GM18907 (cell line): Measurements from ENCODE around the gene CDH18.

ENCODE experiments used
- ATAC-seq: cut with Tn5 transposase; IDR thresholded peaks from one replicate; pipeline ENCODE4 v1.9.1; 2021; ENCODE audit warnings: mild to moderate bottlenecking, moderate library complexity; ENCODE audit not compliant: unreplicated experiment

The CDH18 gene

GRCh38 chr5:19930451-19930850 lies 57.5 kb downstream of the CDH18 start:
- ATAC-seq, result no peak

- no peak for ATAC-seq
Measured at GRCh38 chr5:19928562-19929421, 59.2 kb downstream of the CDH18 start.

GRCh38 chr5:19927919-19928318 lies 60.1 kb downstream of the CDH18 start:
- no peak for ATAC-seq

GRCh38 chr5:19927170-19927569 lies 60.8 kb downstream of the CDH18 start:
- no peak for ATAC-seq

GRCh38 chr5:19923742-19924141 lies 64.3 kb downstream of the CDH18 start:
- ATAC-seq, result no peak

GRCh38 chr5:19920761-19921160 lies 67.2 kb downstream of the CDH18 start:
- no peak for ATAC-seq

GRCh38 chr5:19918780-19919179 lies 69.2 kb downstream of the CDH18 start:
- no peak for ATAC-seq

GRCh38 chr5:19917588-19918122 lies 70.3 kb downstream of the CDH18 start:
- no peak for ATAC-seq

GRCh38 chr5:19910136-19910535 lies 77.9 kb downstream of the CDH18 start:
- ATAC-seq, result no peak

- ATAC-seq, result no peak
Measured at GRCh38 chr5:19904766-19905165, 83.2 kb downstream of the CDH18 start.

- no peak for ATAC-seq
Measured at GRCh38 chr5:19903611-19904010, 84.4 kb downstream of the CDH18 start.

GRCh38 chr5:19902316-19902934 lies 85.6 kb downstream of the CDH18 start:
- ATAC-seq, result no peak

GRCh38 chr5:19900269-19900668 lies 87.7 kb downstream of the CDH18 start:
- ATAC-seq, result no peak

GRCh38 chr5:19891658-19892057 lies 96.3 kb downstream of the CDH18 start:
- no peak for ATAC-seq

- no peak for ATAC-seq
Measured at GRCh38 chr5:19886123-19886917, 101.7 kb downstream of the CDH18 start.

- no peak for ATAC-seq
Measured at GRCh38 chr5:19885040-19885824, 102.8 kb downstream of the CDH18 start.

GRCh38 chr5:19880859-19881436 lies 107.1 kb downstream of the CDH18 start:
- ATAC-seq, result no peak

- no peak for ATAC-seq
Measured at GRCh38 chr5:19880458-19880857, 107.5 kb downstream of the CDH18 start.

GRCh38 chr5:19874811-19875210 lies 113.2 kb downstream of the CDH18 start:
- no peak for ATAC-seq

GRCh38 chr5:19866090-19866450 lies 121.9 kb downstream of the CDH18 start:
- no peak for ATAC-seq
